ENCODE results near the gene ADAM15. TPM values are rescaled to one million over a fixed set of nuclear protein-coding genes. Genes with fewer than 3 reads are reported as not detected.
A peak's percentile ranks its signal among the peaks of the same experiment; 100 is the strongest.

The ADAM15 gene
- total RNA-seq, 2 experiments from 2014 or later = 17.2 to 20.1 TPM

GRCh38 chr1:155079487-155080311 lies 28.6 kb downstream of the ADAM15 start:
- Mint-ChIP-seq H3K9me3 (no peaks in the 10 kb centered on the region), H3K4me1 (ENCODE audit: low read depth) (peaks cover 59% of the 10 kb centered on the region), H3K4me3 (peak overlapping the region; percentile 86), H3K36me3 (ENCODE audit: low read depth) (peaks cover under 1% of the 10 kb centered on the region), H3K27ac (peak overlapping the region; percentile 1), H3K27me3 (peaks cover 40% of the 10 kb centered on the region)
- Histone ChIP-seq H3K27me3 (ENCODE audit: control insufficient read depth in 1 of 2, insufficient read depth in 2 of 2, low read length in 2 of 2) (peaks cover 46% of the 10 kb centered on the region in 2 experiments), H3K4me3 (ENCODE audit: low read length) (peak overlapping the region; percentile 48), H3K36me3 (ENCODE audit: insufficient read depth, low read length) (no peaks in the 10 kb centered on the region), H3K9me3 (ENCODE audit: control insufficient read depth in 1 of 2, insufficient read depth in 1 of 2, low read length in 2 of 2) (peaks cover 0 to 30% of the 10 kb centered on the region in 2 experiments), H3K4me1 (ENCODE audit: insufficient read depth, low read length) (peaks cover 69% of the 10 kb centered on the region), H3K27ac (ENCODE audit: low read depth in 1 of 2, low read length in 2 of 2) (no peak overlapping the region)
- intact Hi-C loops (cut with DNase I, micrococcal nuclease) = loop anchor here (10.0 kb wide), 4 partner anchors 125 to 755 kb away; partner anchors contain the start of genes AQP10 (in 1 of the 2), ATP8B2 (in 1 of the 2), IL6R (in 1 of the 2) and PBXIP1 (in 1 of the 2)
- DNase-seq (peak in 5 of 14 experiments; percentile 24 to 61 (median 53)), ATAC-seq (ENCODE audit: poor library complexity) (peak; percentile 28)
- ChIA-PET CTCF (interaction anchor here (1.1 to 2.0 kb wide), 4 partner anchors 9 to 18 kb away, joined by 3 to 8 read pairs (median 6); no protein-coding TSS in a partner anchor), POLR2A (interaction anchor here (1.3 to 2.6 kb wide), 3 partner anchors 9 to 93 kb away, joined by 5 to 7 read pairs (median 6); partner anchors contain the start of genes ADAM15 and KRTCAP2)
- TF ChIP-seq, protein P1, sequence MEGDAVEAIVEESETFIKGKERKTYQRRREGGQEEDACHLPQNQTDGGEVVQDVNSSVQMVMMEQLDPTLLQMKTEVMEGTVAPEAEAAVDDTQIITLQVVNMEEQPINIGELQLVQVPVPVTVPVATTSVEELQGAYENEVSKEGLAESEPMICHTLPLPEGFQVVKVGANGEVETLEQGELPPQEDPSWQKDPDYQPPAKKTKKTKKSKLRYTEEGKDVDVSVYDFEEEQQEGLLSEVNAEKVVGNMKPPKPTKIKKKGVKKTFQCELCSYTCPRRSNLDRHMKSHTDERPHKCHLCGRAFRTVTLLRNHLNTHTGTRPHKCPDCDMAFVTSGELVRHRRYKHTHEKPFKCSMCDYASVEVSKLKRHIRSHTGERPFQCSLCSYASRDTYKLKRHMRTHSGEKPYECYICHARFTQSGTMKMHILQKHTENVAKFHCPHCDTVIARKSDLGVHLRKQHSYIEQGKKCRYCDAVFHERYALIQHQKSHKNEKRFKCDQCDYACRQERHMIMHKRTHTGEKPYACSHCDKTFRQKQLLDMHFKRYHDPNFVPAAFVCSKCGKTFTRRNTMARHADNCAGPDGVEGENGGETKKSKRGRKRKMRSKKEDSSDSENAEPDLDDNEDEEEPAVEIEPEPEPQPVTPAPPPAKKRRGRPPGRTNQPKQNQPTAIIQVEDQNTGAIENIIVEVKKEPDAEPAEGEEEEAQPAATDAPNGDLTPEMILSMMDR (IDR thresholded peaks at IDR 0.05) = no peak

DNA sequence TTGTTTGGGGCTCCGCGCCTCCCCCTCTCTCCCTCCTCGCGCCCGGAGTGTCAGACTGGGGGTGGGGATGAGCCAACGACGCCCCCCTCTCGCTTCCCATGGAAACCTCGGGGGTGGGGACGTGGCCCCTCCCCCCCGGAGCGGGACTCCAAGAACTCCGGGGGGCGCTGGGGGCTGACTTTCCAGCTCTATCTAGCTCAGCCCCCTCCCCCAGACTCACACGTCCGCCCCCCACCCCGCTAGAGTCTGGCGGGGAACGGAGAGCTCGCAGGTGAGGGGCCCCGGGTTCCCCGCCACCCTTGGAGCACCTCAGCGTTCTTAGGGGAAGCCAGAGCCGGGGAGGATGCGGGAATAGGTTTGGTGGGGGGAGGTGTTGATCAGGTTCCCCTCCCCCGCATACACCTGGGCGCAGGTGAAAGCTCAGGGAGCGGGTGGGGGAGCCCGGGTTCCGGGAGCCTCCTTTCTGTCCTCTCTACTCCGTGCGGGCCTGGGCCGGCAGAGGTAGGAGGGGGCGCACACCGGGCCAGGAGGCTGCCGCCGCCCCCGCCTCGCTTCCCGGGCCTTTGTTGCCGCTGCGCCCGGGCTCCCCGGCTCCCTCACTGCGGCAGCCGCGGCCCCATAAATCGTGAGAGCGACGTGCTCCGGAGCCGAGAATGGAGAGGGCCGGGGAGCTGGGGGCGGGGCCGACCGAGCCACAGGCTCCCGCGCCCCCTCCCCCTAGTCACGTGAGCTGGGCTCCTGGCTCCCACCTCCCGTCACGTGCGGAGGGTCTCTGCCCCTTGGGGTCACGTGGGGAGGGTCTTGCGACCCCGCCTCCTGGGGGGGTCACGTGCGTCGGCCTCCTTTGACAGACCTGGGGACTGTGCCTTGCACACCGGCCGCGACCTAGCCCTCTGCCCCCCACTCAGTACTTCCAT lies 29.5 kb downstream of the ADAM15 start:
- H3K27me3 ChIP-seq (ENCODE audit: control insufficient read depth in 1 of 2, insufficient read depth in 2 of 2, low read length in 2 of 2) = peaks cover 46% of the 10 kb centered on the region in 2 experiments
- H3K4me3 Mint-ChIP-seq = peak overlapping the region; percentile 85

More for the DNA sequence above, 29.5 kb downstream of the ADAM15 start:
- CTCF ChIA-PET = interaction anchor here (1.0 to 2.0 kb wide), 5 partner anchors 9 to 63 kb away, joined by 3 to 8 read pairs (median 5); no protein-coding TSS in a partner anchor
- Histone ChIP-seq H3K4me3 (ENCODE audit: low read length) (peak overlapping the region; percentile 37), H3K9me3 (ENCODE audit: control insufficient read depth in 1 of 2, insufficient read depth in 1 of 2, low read length in 2 of 2) (peaks cover 0 to 30% of the 10 kb centered on the region in 2 experiments), H3K27ac (ENCODE audit: low read depth in 1 of 2, low read length in 2 of 2) (no peak overlapping the region), H3K36me3 (ENCODE audit: insufficient read depth, low read length) (no peaks in the 10 kb centered on the region), H3K4me1 (ENCODE audit: insufficient read depth, low read length) (peaks cover 75% of the 10 kb centered on the region)
- H3K27me3 Mint-ChIP-seq = peaks cover 42% of the 10 kb centered on the region
- intact Hi-C loops (cut with DNase I, micrococcal nuclease) = loop anchor here (10.0 kb wide), 4 partner anchors 126 to 756 kb away; partner anchors contain the start of genes AQP10 (in 1 of the 2), ATP8B2 (in 1 of the 2), IL6R (in 1 of the 2) and PBXIP1 (in 1 of the 2)
- TF ChIP-seq, protein P1 (IDR thresholded peaks at IDR 0.05) = no peak
- DNase-seq (peak in 6 of 14 experiments; percentile 34 to 73 (median 46)), ATAC-seq (ENCODE audit: poor library complexity) (no peak)
- peaks cover 67% of the 10 kb centered on the region for H3K4me1 Mint-ChIP-seq (ENCODE audit: low read depth)
- H3K36me3 Mint-ChIP-seq (ENCODE audit: low read depth) = peaks cover 3% of the 10 kb centered on the region
- no peaks in the 10 kb centered on the region for H3K9me3 Mint-ChIP-seq
- POLR2A ChIA-PET = interaction anchor here (1.0 to 1.9 kb wide), 3 partner anchors 10 to 92 kb away, joined by 3 to 7 read pairs (median 7); partner anchors contain the start of gene KRTCAP2
- H3K27ac Mint-ChIP-seq = no peak overlapping the region

All from CD4-positive, alpha-beta T cell (primary cell).